Activated T-helper 1 cell treated with anti-CD3 and anti-CD28 coated beads, Interleukin-2, amount 50 U/mL, for 16 hours (primary cell): ENCODE data around the gene FUBP1.
"Not testable (repeated sequence)": the region's sequence is repeated elsewhere in the genome, so short reads cannot be mapped to it uniquely, and the experiment has no call there.

Experiments used
- DNase-seq, 2 donors: peaks; one replicate each; pipeline ENCODE4 v3.0.0-alpha.2; 2020; ENCODE audit warnings: low read depth in 1 of 2, low spot score in 1 of 2

Gene FUBP1

GRCh38 chr1:77945345-77945744 is 33.5 kb downstream of the FUBP1 start:
- DNase-seq = no peak

GRCh38 chr1:77942400-77943140 is 36.3 kb downstream of the FUBP1 start:
- no peak for DNase-seq

GRCh38 chr1:77940921-77941570 is 37.8 kb downstream of the FUBP1 start:
- no peak for DNase-seq

GRCh38 chr1:77938651-77939050 is 40.2 kb downstream of the FUBP1 start:
- no peak for DNase-seq

- DNase-seq = no peak
Observed at GRCh38 chr1:77929806-77930205, 49.1 kb downstream of the FUBP1 start.

- DNase-seq = no peak
Observed at GRCh38 chr1:77927414-77927813, 51.5 kb downstream of the FUBP1 start.

GRCh38 chr1:77926561-77927357 is 52.1 kb downstream of the FUBP1 start:
- DNase-seq = no peak

- DNase-seq = no peak
Observed at GRCh38 chr1:77925956-77926355, 52.9 kb downstream of the FUBP1 start.

GRCh38 chr1:77925518-77925917 is 53.4 kb downstream of the FUBP1 start:
- no peak for DNase-seq

- not testable (repeated sequence) for DNase-seq
Observed at GRCh38 chr1:77918918-77919317, 60.0 kb downstream of the FUBP1 start.

GRCh38 chr1:77910116-77910515 is 68.8 kb downstream of the FUBP1 start:
- no peak for DNase-seq

- no peak for DNase-seq
Observed at GRCh38 chr1:77906624-77907023, 72.2 kb downstream of the FUBP1 start.

GRCh38 chr1:77906019-77906545 is 72.8 kb downstream of the FUBP1 start:
- DNase-seq = no peak

GRCh38 chr1:77905603-77906002 is 73.3 kb downstream of the FUBP1 start:
- no peak for DNase-seq

- no peak for DNase-seq
Observed at GRCh38 chr1:77900687-77901293, 78.1 kb downstream of the FUBP1 start.

GRCh38 chr1:77899647-77900320 is 79.1 kb downstream of the FUBP1 start:
- no peak for DNase-seq
